H9 (cell line): ENCODE data around the gene LRCH1. TPM values are rescaled to one million over a fixed set of nuclear protein-coding genes. Genes with fewer than 3 reads are reported as not detected.

ENCODE experiments used
- DNase-seq: peaks from one replicate; pipeline ENCODE4 v3.0.0-alpha.2; 2017
- H2AFZ ChIP-seq: one replicate; pipeline ENCODE4 v1.6.1; 2013; ENCODE audit warnings: mild to moderate bottlenecking, low read length, control low read depth, moderate library complexity
- H2AK5ac ChIP-seq: 2 replicates; pipeline ENCODE4 v1.6.1; 2013; ENCODE audit warnings: low read length, control low read depth, mixed read lengths; ENCODE audit not compliant: insufficient read length
- H2BK120ac ChIP-seq: one replicate; pipeline ENCODE4 v1.6.1; 2013; ENCODE audit warnings: low read depth, mild to moderate bottlenecking, low read length, control low read depth, inconsistent platforms; ENCODE audit not compliant: poor library complexity, severe bottlenecking
- H2BK12ac ChIP-seq: 2 replicates; pipeline ENCODE4 v1.6.1; 2013; ENCODE audit warnings: low read length, control low read depth, mixed read lengths, low read depth; ENCODE audit not compliant: insufficient read length
- H2BK15ac ChIP-seq: 2 replicates; pipeline ENCODE4 v1.6.1; 2013; ENCODE audit warnings: low read depth, low read length, control low read depth
- H2BK20ac ChIP-seq: one replicate; pipeline ENCODE4 v1.6.1; 2013; ENCODE audit warnings: low read depth, mild to moderate bottlenecking, low read length, control low read depth, inconsistent platforms; ENCODE audit not compliant: poor library complexity, severe bottlenecking
- H2BK5ac ChIP-seq: 2 replicates; pipeline ENCODE4 v1.6.1; 2013; ENCODE audit warnings: low read length, control low read depth, mixed read lengths; ENCODE audit not compliant: insufficient read length
- H3K14ac ChIP-seq: 2 replicates; pipeline ENCODE4 v1.6.1; 2013; ENCODE audit warnings: low read length, control low read depth; ENCODE audit not compliant: insufficient read depth
- H3K18ac ChIP-seq: 2 replicates; pipeline ENCODE4 v1.6.1; 2013; ENCODE audit warnings: low read depth, mild to moderate bottlenecking, mixed read lengths, low read length, control low read depth; ENCODE audit not compliant: insufficient read length
- H3K23ac ChIP-seq: 2 replicates; pipeline ENCODE4 v1.6.1; 2013; ENCODE audit warnings: low read length, control low read depth, mixed read lengths, low read depth; ENCODE audit not compliant: insufficient read length
- H3K23me2 ChIP-seq: 2 replicates; pipeline ENCODE4 v1.6.1; 2013; ENCODE audit warnings: low read depth, mild to moderate bottlenecking, mixed read lengths, low read length, control low read depth; ENCODE audit not compliant: insufficient read length, poor library complexity, severe bottlenecking
- H3K27ac ChIP-seq: 2 replicates; pipeline ENCODE4 v1.5.1; 2013; ENCODE audit warnings: low read length, control low read depth, mixed read lengths, low read depth; ENCODE audit not compliant: insufficient read length
- H3K27me3 ChIP-seq: 2 replicates; pipeline ENCODE4 v1.6.1; 2013; ENCODE audit warnings: low read length, control low read depth, inconsistent platforms; ENCODE audit not compliant: insufficient read depth
- H3K4ac ChIP-seq: 2 replicates; pipeline ENCODE4 v1.6.1; 2013; ENCODE audit warnings: low read depth, mild to moderate bottlenecking, control low read depth, inconsistent platforms, low read length, moderate library complexity
- H3K4me1 ChIP-seq: 2 replicates; pipeline ENCODE4 v1.6.1; 2013; ENCODE audit warnings: low read length, control low read depth, inconsistent platforms; ENCODE audit not compliant: insufficient read depth
- H3K4me2 ChIP-seq: 2 replicates; pipeline ENCODE4 v1.6.1; 2013; ENCODE audit warnings: low read length, control low read depth, mixed read lengths; ENCODE audit not compliant: insufficient read length, insufficient read depth
- H3K56ac ChIP-seq: 2 replicates; pipeline ENCODE4 v1.6.1; 2013; ENCODE audit warnings: low read depth, mild to moderate bottlenecking, mixed read lengths, low read length, control low read depth; ENCODE audit not compliant: insufficient read length
- H3K79me1 ChIP-seq: 2 replicates; pipeline ENCODE4 v1.6.1; 2013; ENCODE audit warnings: low read depth, mild to moderate bottlenecking, moderate library complexity, low read length, control low read depth, inconsistent platforms; ENCODE audit not compliant: insufficient read depth, poor library complexity, severe bottlenecking
- H3K79me2 ChIP-seq: 2 replicates; pipeline ENCODE4 v1.6.1; 2013; ENCODE audit warnings: low read length, control low read depth, inconsistent platforms; ENCODE audit not compliant: insufficient read depth
- H3K9ac ChIP-seq: 2 replicates; pipeline ENCODE4 v1.6.1; 2013; ENCODE audit warnings: low read length, control low read depth, mixed read lengths; ENCODE audit not compliant: insufficient read length; ENCODE audit errors: extremely low read depth
- H3K9me3 ChIP-seq: one replicate; pipeline ENCODE4 v1.6.1; 2013; ENCODE audit warnings: low read depth, low read length, inconsistent platforms; ENCODE audit not compliant: control insufficient read depth
- H3T11ph ChIP-seq: one replicate; pipeline ENCODE4 v1.6.1; 2013; ENCODE audit warnings: mild to moderate bottlenecking, low read length, control low read depth, inconsistent platforms
- H4K20me1 ChIP-seq: one replicate; pipeline ENCODE4 v1.6.1; 2013; ENCODE audit not compliant: control insufficient read depth, insufficient read length, insufficient read depth
- H4K5ac ChIP-seq: 2 replicates; pipeline ENCODE4 v1.6.1; 2013; ENCODE audit warnings: low read depth, mild to moderate bottlenecking, mixed read lengths, low read length, control low read depth; ENCODE audit not compliant: insufficient read length
- H4K8ac ChIP-seq: replicated peaks from 2 replicates; pipeline ENCODE4 v1.6.1; 2013; ENCODE audit warnings: low read length, control low read depth, mixed read lengths, low read depth; ENCODE audit not compliant: insufficient read length
- H4K91ac ChIP-seq: 2 replicates; pipeline ENCODE4 v1.6.1; 2013; ENCODE audit warnings: low read depth, mild to moderate bottlenecking, moderate library complexity, mixed read lengths, low read length, control low read depth; ENCODE audit not compliant: insufficient read length
- H3K27ac Mint-ChIP-seq, 3 experiments: 2 replicates in 2 of 3; 3 replicates in 1 of 3; pipeline ENCODE4 v1.8.0; 2020 to 2021; ENCODE audit warnings: mixed read lengths in 3 of 3, mild to moderate bottlenecking in 1 of 3, moderate library complexity in 1 of 3
- H3K27me3 Mint-ChIP-seq: 2 replicates; pipeline ENCODE4 v1.8.0; 2021; ENCODE audit warnings: low read depth, mild to moderate bottlenecking, moderate library complexity, mixed read lengths
- H3K36me3 Mint-ChIP-seq, 3 experiments: 2 replicates in 2 of 3; 3 replicates in 1 of 3; pipeline ENCODE4 v1.8.0; 2020 to 2021; ENCODE audit warnings: low read depth in 3 of 3, mixed read lengths in 3 of 3; ENCODE audit not compliant: insufficient read depth in 1 of 3
- H3K4me1 Mint-ChIP-seq, 2 experiments: 2 replicates each; pipeline ENCODE4 v1.8.0; 2020; ENCODE audit warnings: mixed read lengths in 2 of 2
- H3K4me3 Mint-ChIP-seq, 2 experiments: 2 replicates in 1 of 2; 3 replicates in 1 of 2; pipeline ENCODE4 v1.8.0; 2020 to 2021; ENCODE audit warnings: mild to moderate bottlenecking in 2 of 2, mixed read lengths in 2 of 2, moderate library complexity in 1 of 2
- H3K9me3 Mint-ChIP-seq, 2 experiments: 2 replicates in 1 of 2; 3 replicates in 1 of 2; pipeline ENCODE4 v1.8.0; 2020; ENCODE audit warnings: mild to moderate bottlenecking in 2 of 2, mixed read lengths in 2 of 2, moderate library complexity in 1 of 2
- WGBS: extraction: QIAGEN DNeasy Blood & Tissue Kit; methylation state at CpG from one replicate; pipeline ENCODE4 v1.1.7; 2013; ENCODE audit warnings: missing lambda C conversion rate, low lambda C conversion rate, mixed read lengths; ENCODE audit not compliant: insufficient read length; ENCODE audit errors: extremely low coverage; 5-methylcytosine and 5-hydroxymethylcytosine counted together
- total RNA-seq: library from RNA; stranded (reverse); gene quantifications from 2 replicates; pipeline ENCODE4 v1.2.1, GENCODE V29; 2021
- TF ChIP-seq, protein P1 (sequence below): fragments of 200-600 bp; sonication (generic); conservative IDR thresholded peaks from 3 replicates; pipeline ENCODE4 v1.8.0; 2021; ENCODE audit warnings: antibody characterized with exemption, mild to moderate bottlenecking

LRCH1 gene
- total RNA-seq, 1 experiment from 2014 or later: 8.0 TPM

DNA sequence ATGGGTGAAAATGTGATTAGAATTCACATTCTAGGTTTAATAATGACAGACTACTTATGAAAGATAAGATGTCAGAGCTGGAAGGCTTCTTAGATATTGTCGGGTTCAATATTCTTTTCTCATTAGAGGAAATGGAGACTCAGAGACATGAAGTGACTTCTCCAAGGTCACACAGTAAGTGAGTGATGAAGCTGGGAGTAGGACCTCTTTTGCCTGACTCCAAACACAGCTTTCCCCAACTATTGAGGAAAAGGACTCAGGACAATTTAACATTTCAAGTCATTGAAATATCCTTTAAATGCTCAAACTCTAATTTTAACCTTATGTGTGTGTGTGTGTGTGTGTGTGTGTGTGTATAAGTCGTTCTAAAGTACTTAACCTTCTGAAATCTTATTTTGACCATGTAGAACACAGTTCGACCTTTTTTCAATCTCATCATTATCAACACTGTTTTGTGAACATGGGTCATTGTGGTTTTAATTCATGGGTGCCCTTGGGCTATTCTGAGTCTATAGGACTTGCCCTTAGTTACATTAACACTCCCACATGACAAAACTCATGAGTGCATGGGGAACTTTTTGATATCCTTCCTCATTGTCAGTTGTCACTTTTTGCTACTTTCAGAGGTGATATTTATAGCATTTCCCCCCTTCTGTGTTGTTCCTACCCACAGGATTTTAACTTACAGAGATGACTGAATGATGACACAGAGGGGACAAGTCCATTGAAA is 53.0 kb downstream of the LRCH1 start:
- Histone ChIP-seq H4K8ac (no peak overlapping the region), H3K4me2 (no peak overlapping the region), H3K27ac (no peak overlapping the region), H2AFZ (no peak overlapping the region), H3K23ac (no peak overlapping the region), H3K14ac (no peak overlapping the region), H3K23me2 (no peaks in the 10 kb centered on the region), H2AK5ac (no peak overlapping the region), H2BK120ac (no peak overlapping the region), H3T11ph (no peak overlapping the region), H3K79me1 (peaks cover 6% of the 10 kb centered on the region), H3K9me3 (no peaks in the 10 kb centered on the region), H2BK20ac (no peak overlapping the region), H4K91ac (no peak overlapping the region), H3K9ac (no peak overlapping the region), H4K5ac (no peak overlapping the region), H3K4ac (no peak overlapping the region), H3K18ac (no peak overlapping the region), H3K4me1 (peaks cover 3% of the 10 kb centered on the region), H3K27me3 (no peaks in the 10 kb centered on the region), H2BK5ac (no peak overlapping the region), H2BK12ac (no peak overlapping the region), H3K56ac (no peak overlapping the region), H3K79me2 (peaks cover 7% of the 10 kb centered on the region; the same call in 1 of the 2 replicates), H4K20me1 (no peaks in the 10 kb centered on the region), H2BK15ac (no peak overlapping the region)
- TF ChIP-seq, protein P1, sequence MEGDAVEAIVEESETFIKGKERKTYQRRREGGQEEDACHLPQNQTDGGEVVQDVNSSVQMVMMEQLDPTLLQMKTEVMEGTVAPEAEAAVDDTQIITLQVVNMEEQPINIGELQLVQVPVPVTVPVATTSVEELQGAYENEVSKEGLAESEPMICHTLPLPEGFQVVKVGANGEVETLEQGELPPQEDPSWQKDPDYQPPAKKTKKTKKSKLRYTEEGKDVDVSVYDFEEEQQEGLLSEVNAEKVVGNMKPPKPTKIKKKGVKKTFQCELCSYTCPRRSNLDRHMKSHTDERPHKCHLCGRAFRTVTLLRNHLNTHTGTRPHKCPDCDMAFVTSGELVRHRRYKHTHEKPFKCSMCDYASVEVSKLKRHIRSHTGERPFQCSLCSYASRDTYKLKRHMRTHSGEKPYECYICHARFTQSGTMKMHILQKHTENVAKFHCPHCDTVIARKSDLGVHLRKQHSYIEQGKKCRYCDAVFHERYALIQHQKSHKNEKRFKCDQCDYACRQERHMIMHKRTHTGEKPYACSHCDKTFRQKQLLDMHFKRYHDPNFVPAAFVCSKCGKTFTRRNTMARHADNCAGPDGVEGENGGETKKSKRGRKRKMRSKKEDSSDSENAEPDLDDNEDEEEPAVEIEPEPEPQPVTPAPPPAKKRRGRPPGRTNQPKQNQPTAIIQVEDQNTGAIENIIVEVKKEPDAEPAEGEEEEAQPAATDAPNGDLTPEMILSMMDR: no peak
- WGBS: no CpG with 5 or more reads among the region's 3 CpGs
- DNase-seq: no peak
- Mint-ChIP-seq H3K4me3 (no peak overlapping the region), H3K27me3 (peaks cover 2% of the 10 kb centered on the region; the same call in 1 of the 2 replicates), H3K9me3 (no peaks in the 10 kb centered on the region), H3K4me1 (peaks cover 12 to 15% of the 10 kb centered on the region in 2 experiments), H3K27ac (no peak overlapping the region), H3K36me3 (no peaks in the 10 kb centered on the region)
